ENCODE data around the gene NKAIN1.

DNA sequence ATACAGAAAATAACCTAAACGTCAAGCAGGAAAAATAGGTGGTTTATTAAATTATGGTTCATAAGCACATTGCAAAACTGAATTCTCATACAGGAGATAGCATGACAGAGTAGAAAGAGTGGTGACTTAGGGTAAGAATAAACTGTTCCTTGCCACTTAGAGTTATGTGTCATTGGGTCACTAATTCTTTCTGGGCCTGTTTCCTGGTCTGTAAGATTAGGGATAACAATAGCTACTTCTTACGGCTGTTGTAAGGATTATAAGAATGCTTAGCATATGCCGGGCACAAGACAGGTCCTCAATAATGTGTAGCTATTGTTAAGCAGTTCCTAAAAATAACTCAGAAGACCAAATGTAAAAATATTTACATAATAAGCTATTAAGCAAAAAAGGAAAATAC is 32.7 kb upstream of the NKAIN1 start:
- TF ChIP-seq, protein P1, sequence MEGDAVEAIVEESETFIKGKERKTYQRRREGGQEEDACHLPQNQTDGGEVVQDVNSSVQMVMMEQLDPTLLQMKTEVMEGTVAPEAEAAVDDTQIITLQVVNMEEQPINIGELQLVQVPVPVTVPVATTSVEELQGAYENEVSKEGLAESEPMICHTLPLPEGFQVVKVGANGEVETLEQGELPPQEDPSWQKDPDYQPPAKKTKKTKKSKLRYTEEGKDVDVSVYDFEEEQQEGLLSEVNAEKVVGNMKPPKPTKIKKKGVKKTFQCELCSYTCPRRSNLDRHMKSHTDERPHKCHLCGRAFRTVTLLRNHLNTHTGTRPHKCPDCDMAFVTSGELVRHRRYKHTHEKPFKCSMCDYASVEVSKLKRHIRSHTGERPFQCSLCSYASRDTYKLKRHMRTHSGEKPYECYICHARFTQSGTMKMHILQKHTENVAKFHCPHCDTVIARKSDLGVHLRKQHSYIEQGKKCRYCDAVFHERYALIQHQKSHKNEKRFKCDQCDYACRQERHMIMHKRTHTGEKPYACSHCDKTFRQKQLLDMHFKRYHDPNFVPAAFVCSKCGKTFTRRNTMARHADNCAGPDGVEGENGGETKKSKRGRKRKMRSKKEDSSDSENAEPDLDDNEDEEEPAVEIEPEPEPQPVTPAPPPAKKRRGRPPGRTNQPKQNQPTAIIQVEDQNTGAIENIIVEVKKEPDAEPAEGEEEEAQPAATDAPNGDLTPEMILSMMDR (IDR thresholded peaks at IDR 0.05): no peak
- TF ChIP-seq POLR2A (IDR thresholded peaks at IDR 0.05): no peak

Measured in esophagus squamous epithelium (tissue), 4 donors.